Fibroblast of mammary gland (primary cell): Measurements from ENCODE around the gene SETD1A.
A peak's percentile ranks its signal among the peaks of the same experiment; 100 is the strongest.

Experiments
- DNase-seq: peaks from one replicate; pipeline ENCODE4 v3.0.0-alpha.2; 2010; ENCODE audit warnings: low read depth
- H3K4me3 ChIP-seq: 2 replicates; pipeline ENCODE4 v1.5.1; 2011; ENCODE audit warnings: low read depth, mild to moderate bottlenecking, low read length, moderate library complexity; ENCODE audit not compliant: control insufficient read depth
- CTCF ChIP-seq: conservative IDR thresholded peaks from 2 replicates; pipeline ENCODE4 v1.5.1; 2011; ENCODE audit warnings: low read depth, low read length, inconsistent platforms; ENCODE audit not compliant: control insufficient read depth, insufficient read depth

Gene SETD1A

GRCh38 chr16:30974348-30974747, 16.8 kb downstream of the SETD1A start:
- DNase-seq: no peak
- no peak for TF ChIP-seq CTCF
- no peak overlapping the region for H3K4me3 ChIP-seq

GRCh38 chr16:30976486-30976885, 18.9 kb downstream of the SETD1A start:
- DNase-seq: no peak
- TF ChIP-seq CTCF: no peak
- no peak overlapping the region for H3K4me3 ChIP-seq

GRCh38 chr16:30977502-30977901, 19.9 kb downstream of the SETD1A start:
- no peak overlapping the region for H3K4me3 ChIP-seq

DNA sequence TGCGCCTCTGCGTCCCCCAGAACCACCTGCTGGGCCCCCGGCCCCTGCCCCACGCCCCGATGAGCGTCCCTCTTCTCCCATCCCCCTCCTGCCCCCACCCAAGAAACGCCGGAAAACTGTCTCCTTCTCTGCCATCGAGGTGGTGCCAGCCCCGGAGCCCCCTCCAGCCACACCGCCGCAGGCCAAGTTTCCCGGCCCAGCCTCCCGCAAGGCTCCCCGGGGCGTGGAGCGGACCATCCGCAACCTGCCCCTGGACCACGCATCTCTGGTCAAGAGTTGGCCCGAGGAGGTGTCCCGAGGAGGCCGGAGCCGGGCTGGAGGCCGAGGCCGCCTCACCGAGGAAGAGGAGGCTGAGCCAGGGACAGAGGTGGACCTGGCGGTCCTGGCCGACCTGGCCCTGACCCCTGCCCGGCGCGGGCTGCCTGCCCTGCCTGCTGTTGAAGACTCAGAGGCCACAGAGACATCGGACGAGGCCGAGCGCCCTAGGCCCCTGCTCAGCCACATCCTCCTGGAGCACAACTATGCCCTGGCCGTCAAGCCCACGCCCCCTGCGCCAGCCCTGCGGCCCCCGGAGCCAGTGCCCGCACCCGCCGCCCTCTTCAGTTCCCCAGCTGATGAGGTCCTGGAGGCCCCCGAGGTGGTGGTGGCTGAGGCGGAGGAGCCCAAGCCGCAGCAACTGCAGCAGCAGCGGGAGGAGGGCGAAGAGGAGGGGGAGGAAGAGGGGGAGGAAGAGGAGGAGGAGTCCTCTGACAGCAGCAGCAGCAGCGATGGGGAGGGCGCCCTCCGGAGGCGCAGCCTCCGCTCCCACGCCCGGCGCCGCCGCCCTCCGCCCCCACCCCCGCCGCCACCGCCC, 21.8 kb downstream of the SETD1A start:
- H3K4me3 ChIP-seq: no peak overlapping the region
- no peak for DNase-seq
- TF ChIP-seq CTCF: no peak

More at GRCh38 chr16:30977502-30977901, 19.9 kb downstream of the SETD1A start:
- DNase-seq: peak; percentile 31
- TF ChIP-seq CTCF: peak; percentile 42

- DNase-seq: no peak
- TF ChIP-seq CTCF: no peak
Observed at GRCh38 chr16:30980023-30980371, 22.4 kb downstream of the SETD1A start.

GRCh38 chr16:30980434-30980833, 22.9 kb downstream of the SETD1A start:
- no peak for DNase-seq
- H3K4me3 ChIP-seq: no peak overlapping the region
- TF ChIP-seq CTCF: no peak

More at GRCh38 chr16:30980023-30980371, 22.4 kb downstream of the SETD1A start:
- no peak overlapping the region for H3K4me3 ChIP-seq

DNA sequence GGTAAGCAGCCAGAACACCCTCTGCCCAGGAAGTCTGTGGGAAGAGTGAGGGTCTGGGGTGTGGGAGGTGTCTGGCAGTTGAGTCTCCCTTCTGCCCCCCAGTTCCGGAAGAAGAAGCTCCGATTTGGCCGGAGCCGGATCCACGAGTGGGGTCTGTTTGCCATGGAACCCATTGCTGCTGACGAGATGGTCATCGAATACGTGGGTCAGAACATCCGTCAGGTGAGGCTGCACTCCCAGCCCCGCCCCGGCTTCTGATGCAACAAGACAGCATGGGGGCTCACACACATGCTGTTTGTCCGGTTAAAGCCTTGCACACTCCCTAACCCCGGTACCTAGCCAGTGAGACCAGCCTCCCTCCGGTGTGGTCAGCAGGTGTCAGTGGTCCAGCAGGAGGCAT, 23.4 kb downstream of the SETD1A start:
- TF ChIP-seq CTCF: no peak
- DNase-seq: no peak

More for the DNA sequence above, 23.4 kb downstream of the SETD1A start:
- no peak overlapping the region for H3K4me3 ChIP-seq
